ENCODE results near the gene LONP2. TPM values are rescaled to one million over a fixed set of nuclear protein-coding genes. Genes with fewer than 3 reads are reported as not detected.

Gene LONP2
- total and polyA plus RNA-seq, 2 of the 13 experiments (the other 11 are each of a cell fraction or from before 2014, with no cell fraction given): 39.2 to 63.3 TPM

DNA sequence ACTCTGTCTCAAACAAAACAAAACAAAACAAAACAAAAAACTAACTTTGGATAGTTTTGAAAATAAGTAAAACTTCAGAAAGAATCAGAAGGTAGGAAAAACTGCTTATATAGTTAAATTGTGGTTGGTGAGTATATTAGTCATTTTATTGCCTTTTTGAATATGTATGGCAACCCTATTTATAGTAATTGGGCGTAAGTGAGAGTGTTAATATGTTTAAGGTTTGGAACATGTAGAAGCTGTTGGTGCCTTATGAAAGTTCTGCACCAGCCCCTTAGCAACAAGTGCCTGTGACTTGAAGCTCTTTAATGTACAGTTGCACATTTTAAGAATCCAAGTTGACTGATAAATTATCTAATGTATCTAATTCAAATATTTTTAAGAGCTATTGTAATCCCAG lies 50.6 kb downstream of the LONP2 start (continued):
- TF ChIP-seq LCORL (IDR thresholded peaks at IDR 0.05): no peak
- no peak for TF ChIP-seq LCORL (CRISPR knock-in tag; IDR thresholded peaks at IDR 0.05)
- no peak for TF ChIP-seq SP2 (CRISPR knock-in tag; IDR thresholded peaks at IDR 0.05)
- TF ChIP-seq KAT7 (CRISPR knock-in tag; IDR thresholded peaks at IDR 0.05; ENCODE audit: borderline replicate concordance): no peak

DNA sequence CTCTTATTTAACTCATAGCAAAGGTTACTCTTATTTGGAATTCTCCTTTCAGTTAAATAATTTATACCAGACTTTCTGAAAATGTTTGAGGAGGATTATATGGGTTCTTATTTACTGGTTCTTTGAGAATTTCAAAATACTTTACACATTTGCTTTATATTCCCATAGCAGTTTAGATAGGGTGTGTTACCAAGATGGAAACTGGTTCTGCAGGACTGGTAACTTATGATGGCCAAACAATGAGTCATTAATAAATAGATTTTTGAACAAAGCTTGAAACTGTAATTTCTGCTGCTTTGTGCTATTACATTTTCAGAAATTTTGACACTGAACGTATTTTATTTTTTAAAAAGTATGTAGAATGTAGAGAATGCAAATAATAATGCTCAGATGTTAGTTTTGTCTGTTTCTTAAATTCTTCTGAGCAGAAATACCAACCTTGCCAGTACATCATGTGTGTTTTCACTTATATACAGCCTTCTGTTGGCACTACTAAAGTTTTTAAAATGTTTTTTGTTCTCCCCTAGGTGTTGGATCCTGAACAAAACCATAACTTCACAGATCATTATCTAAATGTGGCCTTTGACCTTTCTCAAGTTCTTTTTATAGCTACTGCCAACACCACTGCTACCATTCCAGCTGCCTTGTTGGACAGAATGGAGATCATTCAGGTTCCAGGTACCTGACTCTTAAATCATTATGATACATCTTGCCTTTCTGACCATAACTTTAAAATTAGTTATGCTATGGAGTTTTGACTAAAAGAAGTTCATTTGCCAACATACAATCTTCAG lies 51.6 kb downstream of the LONP2 start:
- DNase-seq (ENCODE audit: low spot score) (no peak), FAIRE-seq (no peak), ATAC-seq (no peak)
- Histone ChIP-seq H3K27ac (ENCODE audit: extremely low read length, insufficient read depth, low read length) (no peak overlapping the region), H3K27me3 (ENCODE audit: control insufficient read depth in 1 of 2, insufficient read depth in 2 of 2, low read length in 2 of 2) (no peaks in the 10 kb centered on the region), H3K9me3 (ENCODE audit: low read length) (no peaks in the 10 kb centered on the region), H3K4me3 (replicated peaks in 1 of 3; ENCODE audit: insufficient read depth in 1 of 3, low read depth in 2 of 3, low read length in 3 of 3) (no peak overlapping the region), H3K9ac (ENCODE audit: insufficient read depth, low read depth, low read length) (no peak overlapping the region), H3K36me3 (replicated peaks in 1 of 2; ENCODE audit: control insufficient read depth in 1 of 2, insufficient read depth in 2 of 2, low read length in 2 of 2) (peaks cover 10 to 64% of the 10 kb centered on the region in 2 experiments), H3K79me2 (ENCODE audit: insufficient read depth, low read length) (no peaks in the 10 kb centered on the region), H2AFZ (ENCODE audit: low read length) (no peak overlapping the region), H3K4me2 (ENCODE audit: low read depth, low read length) (no peak overlapping the region), H4K20me1 (ENCODE audit: insufficient read depth, low read length) (no peaks in the 10 kb centered on the region), H3K4me1 (ENCODE audit: insufficient read depth, low read length) (peaks cover 15% of the 10 kb centered on the region)
- TF ChIP-seq KDM5B (CRISPR knock-in tag; IDR thresholded peaks at IDR 0.05; ENCODE audit: borderline replicate concordance): no peak
- TF ChIP-seq NR2F6 (IDR thresholded peaks at IDR 0.05): 0 out of 2 replicates have a peak, but pooled peaks have one; percentile 20
- no peak for TF ChIP-seq NR2F6 (CRISPR knock-in tag; IDR thresholded peaks at IDR 0.05)
- no peak for TF ChIP-seq RXRA (CRISPR knock-in tag; IDR thresholded peaks at IDR 0.05)
- TF ChIP-seq, protein P1, sequence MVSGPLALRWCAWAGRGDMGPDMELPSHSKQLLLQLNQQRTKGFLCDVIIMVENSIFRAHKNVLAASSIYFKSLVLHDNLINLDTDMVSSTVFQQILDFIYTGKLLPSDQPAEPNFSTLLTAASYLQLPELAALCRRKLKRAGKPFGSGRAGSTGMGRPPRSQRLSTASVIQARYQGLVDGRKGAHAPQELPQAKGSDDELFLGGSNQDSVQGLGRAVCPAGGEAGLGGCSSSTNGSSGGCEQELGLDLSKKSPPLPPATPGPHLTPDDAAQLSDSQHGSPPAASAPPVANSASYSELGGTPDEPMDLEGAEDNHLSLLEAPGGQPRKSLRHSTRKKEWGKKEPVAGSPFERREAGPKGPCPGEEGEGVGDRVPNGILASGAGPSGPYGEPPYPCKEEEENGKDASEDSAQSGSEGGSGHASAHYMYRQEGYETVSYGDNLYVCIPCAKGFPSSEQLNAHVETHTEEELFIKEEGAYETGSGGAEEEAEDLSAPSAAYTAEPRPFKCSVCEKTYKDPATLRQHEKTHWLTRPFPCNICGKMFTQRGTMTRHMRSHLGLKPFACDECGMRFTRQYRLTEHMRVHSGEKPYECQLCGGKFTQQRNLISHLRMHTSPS (CRISPR knock-in tag; IDR thresholded peaks at IDR 0.05; ENCODE audit: low read depth): no peak
- in situ Hi-C loops (cut with HindIII; ENCODE audit: extremely low pct_ligation_motif_present, low pct_unique_long_range_greater_than_20kb): no loop called here
- intact Hi-C loops (cut with micrococcal nuclease; ENCODE audit: unreplicated experiment): no loop called here
- WGBS (ENCODE audit: low lambda C conversion rate): 98% methylated on average over 1 of the region's 1 CpG
- POLR2A ChIA-PET: no interaction called here
- CTCF ChIA-PET (ENCODE audit: low intra/inter-chr PET ratio, low total read pairs): no interaction called here
- no TSS peak for BruUV-seq (replicated peaks)
